Measurements from ENCODE around the gene RAB29. TPM values are rescaled to one million over a fixed set of nuclear protein-coding genes. Genes with fewer than 3 reads are reported as not detected.

RAB29 gene
- total RNA-seq, 2 donors from 2014 or later, result 7.6 to 11.2 TPM

DNA sequence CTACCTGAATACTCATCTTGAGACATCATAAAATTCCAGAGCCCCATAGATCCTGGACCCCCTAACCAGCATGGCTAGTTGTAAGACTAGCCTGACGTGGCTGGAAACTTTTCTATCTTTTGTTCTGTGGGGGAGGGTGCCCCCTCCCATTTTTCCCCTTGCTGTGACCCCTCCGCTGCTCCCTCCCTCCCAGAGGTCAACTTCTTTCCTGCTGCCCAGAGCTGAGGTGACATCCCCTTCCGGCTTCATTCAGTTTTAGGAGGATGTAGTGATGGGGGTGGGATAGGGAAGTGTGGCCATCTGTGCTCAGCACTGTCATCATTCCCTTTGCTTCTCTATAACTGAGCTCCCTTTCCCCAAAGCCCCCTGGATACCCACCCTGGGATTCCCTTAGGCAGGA is 42.1 kb upstream of the RAB29 start:
- TF ChIP-seq, protein P1, sequence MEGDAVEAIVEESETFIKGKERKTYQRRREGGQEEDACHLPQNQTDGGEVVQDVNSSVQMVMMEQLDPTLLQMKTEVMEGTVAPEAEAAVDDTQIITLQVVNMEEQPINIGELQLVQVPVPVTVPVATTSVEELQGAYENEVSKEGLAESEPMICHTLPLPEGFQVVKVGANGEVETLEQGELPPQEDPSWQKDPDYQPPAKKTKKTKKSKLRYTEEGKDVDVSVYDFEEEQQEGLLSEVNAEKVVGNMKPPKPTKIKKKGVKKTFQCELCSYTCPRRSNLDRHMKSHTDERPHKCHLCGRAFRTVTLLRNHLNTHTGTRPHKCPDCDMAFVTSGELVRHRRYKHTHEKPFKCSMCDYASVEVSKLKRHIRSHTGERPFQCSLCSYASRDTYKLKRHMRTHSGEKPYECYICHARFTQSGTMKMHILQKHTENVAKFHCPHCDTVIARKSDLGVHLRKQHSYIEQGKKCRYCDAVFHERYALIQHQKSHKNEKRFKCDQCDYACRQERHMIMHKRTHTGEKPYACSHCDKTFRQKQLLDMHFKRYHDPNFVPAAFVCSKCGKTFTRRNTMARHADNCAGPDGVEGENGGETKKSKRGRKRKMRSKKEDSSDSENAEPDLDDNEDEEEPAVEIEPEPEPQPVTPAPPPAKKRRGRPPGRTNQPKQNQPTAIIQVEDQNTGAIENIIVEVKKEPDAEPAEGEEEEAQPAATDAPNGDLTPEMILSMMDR (IDR thresholded peaks at IDR 0.05), result no peak
- TF ChIP-seq POLR2A (IDR thresholded peaks at IDR 0.05), result no peak
- H3K9me3 ChIP-seq, result no peaks in the 10 kb centered on the region
- no peaks in the 10 kb centered on the region for H3K27me3 ChIP-seq
- ATAC-seq (no peak), DNase-seq (no peak)
- intact Hi-C loops (cut with DNase I), result no loop called here
- no peak overlapping the region for H3K4me3 ChIP-seq
- WGBS, 2 donors, result 93 to 97% methylated on average over 3 of the region's 3 CpGs
- H3K4me1 ChIP-seq, result peaks cover 10% of the 10 kb centered on the region
- H3K36me3 ChIP-seq (replicated peaks in 1 of 2; ENCODE audit: insufficient read depth in 1 of 2, low read depth in 2 of 2), result no peaks in the 10 kb centered on the region
- no peak overlapping the region for H3K27ac ChIP-seq

GRCh38 chr1:205813755-205814058 is 38.4 kb upstream of the RAB29 start:
- peak; percentile 24 for ATAC-seq
- WGBS, 2 donors, result 4 to 5% methylated on average over 11 to 14 of the region's 14 CpGs
- intact Hi-C loops (cut with DNase I), result no loop called here
- H3K36me3 ChIP-seq (replicated peaks in 1 of 2; ENCODE audit: insufficient read depth in 1 of 2, low read depth in 2 of 2), result no peaks in the 10 kb centered on the region
- H3K27ac ChIP-seq, result peak overlapping the region; percentile 89 to 93 (median 92)
- DNase-seq, result no peak
- TF ChIP-seq, protein P1 (IDR thresholded peaks at IDR 0.05), result no peak
- TF ChIP-seq POLR2A (IDR thresholded peaks at IDR 0.05), result no peak
- H3K4me1 ChIP-seq, result peaks cover 47% of the 10 kb centered on the region
- no peaks in the 10 kb centered on the region for H3K9me3 ChIP-seq
- H3K27me3 ChIP-seq, result no peaks in the 10 kb centered on the region
- H3K4me3 ChIP-seq, result peak overlapping the region; percentile 76 to 96

DNA sequence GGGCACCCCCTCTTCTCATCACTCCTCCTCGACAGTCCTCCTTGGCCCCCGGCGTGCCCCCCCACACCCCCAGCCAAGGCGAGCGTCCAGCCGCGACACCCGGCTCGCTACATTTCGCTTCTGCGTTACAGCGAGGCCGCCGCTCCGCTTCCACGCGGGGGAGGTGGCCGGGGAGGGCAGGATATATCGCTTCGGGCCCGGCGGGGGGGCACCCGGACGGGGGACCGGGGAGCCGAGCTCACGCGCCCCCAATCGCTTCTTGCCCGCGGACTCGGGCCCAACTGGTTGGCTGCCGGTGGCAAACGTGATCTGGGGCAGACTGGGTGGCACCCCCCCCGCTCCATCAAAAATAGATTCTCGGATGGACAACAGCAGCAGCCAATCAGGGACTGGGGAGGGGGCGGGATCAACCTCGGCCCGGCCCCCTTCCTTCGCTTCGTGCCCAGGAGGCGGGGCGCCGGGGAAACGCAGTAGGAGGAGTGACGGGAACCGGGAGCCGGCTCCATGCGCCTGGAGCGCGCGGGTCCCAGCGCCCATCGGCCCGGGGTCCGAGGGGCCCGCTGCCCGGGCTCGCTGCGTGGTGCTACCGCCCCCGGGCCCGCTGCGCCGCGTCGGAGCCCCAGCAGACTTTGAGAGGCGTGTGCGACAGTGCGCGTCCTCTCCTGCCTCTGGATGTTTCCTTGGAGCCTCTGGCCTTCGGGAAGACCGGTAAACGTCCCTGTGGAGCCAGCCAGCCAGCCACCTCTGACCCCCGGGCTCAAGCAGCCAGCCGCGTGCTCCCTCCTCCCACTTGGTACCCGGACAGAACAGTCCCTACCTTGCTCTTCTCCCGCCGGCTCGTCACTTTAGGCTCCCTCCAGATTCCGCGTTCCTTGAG is 37.8 kb upstream of the RAB29 start, which contains the start of gene SLC41A1:
Gene SLC41A1, minus strand, starts transcription at position 321 of the 877 bp plus-strand sequence. CDS start 2,757 bp downstream, outside the sequence.
- intact Hi-C loops (cut with DNase I), result no loop called here
- TF ChIP-seq POLR2A (IDR thresholded peaks at IDR 0.05), result peak; percentile 61 to 88 (median 80)
- TF ChIP-seq, protein P1 (IDR thresholded peaks at IDR 0.05), result no peak
- peak within 1 kb of the TSS; percentile 89 to 93 (median 92) for H3K27ac ChIP-seq
- H3K9me3 ChIP-seq, result no peaks in the 10 kb centered on the region
- WGBS, 2 donors, result 0 to 1% methylated on average over 12 to 82 of the region's 83 CpGs
- H3K36me3 ChIP-seq (replicated peaks in 1 of 2; ENCODE audit: insufficient read depth in 1 of 2, low read depth in 2 of 2), result no peaks in the 10 kb centered on the region
- DNase-seq (peak; percentile 95 to 97 (median 96)), ATAC-seq (peak; percentile 95)
- H3K4me3 ChIP-seq, result peak within 1 kb of the TSS; percentile 76 to 96
- peaks cover 53% of the 10 kb centered on the region for H3K4me1 ChIP-seq
- no peaks in the 10 kb centered on the region for H3K27me3 ChIP-seq

DNA sequence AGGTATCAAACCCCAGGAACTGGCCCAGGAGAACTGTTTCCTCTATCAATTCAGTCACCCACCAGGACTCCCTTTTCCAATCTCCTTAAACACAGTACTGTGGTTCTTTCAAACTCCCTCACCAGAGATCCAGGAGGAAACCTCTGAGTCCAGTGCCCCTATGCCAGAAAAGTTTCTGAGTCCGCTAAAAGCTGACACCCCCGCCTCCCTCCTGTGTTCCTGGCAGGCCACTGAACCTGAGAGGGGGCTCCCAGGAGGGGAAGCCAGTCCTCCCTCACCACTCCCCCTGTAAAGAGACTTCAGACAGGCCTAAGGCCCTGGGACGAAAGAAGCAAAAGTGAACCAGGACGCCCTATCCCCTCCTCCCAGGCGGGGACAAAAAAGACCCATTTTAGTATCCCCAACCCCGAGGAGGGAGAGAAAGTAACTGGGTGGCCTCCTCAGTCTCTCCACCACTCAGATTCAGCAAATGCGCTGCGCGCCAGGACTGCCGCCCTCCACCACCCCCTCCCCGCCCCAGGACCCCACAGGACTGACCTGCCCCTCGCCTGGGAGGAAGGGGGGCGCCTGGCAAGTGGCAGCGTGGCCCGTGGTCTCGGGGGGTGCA is 37.1 kb upstream of the RAB29 start:
- H3K4me3 ChIP-seq, result peak overlapping the region; percentile 76 to 96
- DNase-seq (peak in 2 of 4 donors; percentile 18 to 41), ATAC-seq (peak; percentile 9)
- intact Hi-C loops (cut with DNase I), result no loop called here
- H3K4me1 ChIP-seq, result peaks cover 59% of the 10 kb centered on the region
- no peaks in the 10 kb centered on the region for H3K9me3 ChIP-seq
- H3K36me3 ChIP-seq (replicated peaks in 1 of 2; ENCODE audit: insufficient read depth in 1 of 2, low read depth in 2 of 2), result no peaks in the 10 kb centered on the region
- TF ChIP-seq, protein P1 (IDR thresholded peaks at IDR 0.05), result no peak
- no peak for TF ChIP-seq POLR2A (IDR thresholded peaks at IDR 0.05)
- H3K27ac ChIP-seq, result peak overlapping the region; percentile 89 to 93 (median 92)
- H3K27me3 ChIP-seq, result no peaks in the 10 kb centered on the region
- 0 to 3% methylated on average over 8 to 15 of the region's 16 CpGs for WGBS, 2 donors

Measured in body of pancreas (tissue), 4 donors.